ENCODE measurements around the gene EDEM1. TPM values are rescaled to one million over a fixed set of nuclear protein-coding genes. Genes with fewer than 3 reads are reported as not detected.
"Not testable (repeated sequence)": the region's sequence is repeated elsewhere in the genome, so short reads cannot be mapped to it uniquely, and the experiment has no call there.

The EDEM1 gene
- 47.8 TPM for total RNA-seq
- long read RNA-seq, partial matches to known transcripts = 0 of 5 reads
- long read RNA-seq, other reads (novel, unspliced or antisense) = 5 of 5 reads

DNA sequence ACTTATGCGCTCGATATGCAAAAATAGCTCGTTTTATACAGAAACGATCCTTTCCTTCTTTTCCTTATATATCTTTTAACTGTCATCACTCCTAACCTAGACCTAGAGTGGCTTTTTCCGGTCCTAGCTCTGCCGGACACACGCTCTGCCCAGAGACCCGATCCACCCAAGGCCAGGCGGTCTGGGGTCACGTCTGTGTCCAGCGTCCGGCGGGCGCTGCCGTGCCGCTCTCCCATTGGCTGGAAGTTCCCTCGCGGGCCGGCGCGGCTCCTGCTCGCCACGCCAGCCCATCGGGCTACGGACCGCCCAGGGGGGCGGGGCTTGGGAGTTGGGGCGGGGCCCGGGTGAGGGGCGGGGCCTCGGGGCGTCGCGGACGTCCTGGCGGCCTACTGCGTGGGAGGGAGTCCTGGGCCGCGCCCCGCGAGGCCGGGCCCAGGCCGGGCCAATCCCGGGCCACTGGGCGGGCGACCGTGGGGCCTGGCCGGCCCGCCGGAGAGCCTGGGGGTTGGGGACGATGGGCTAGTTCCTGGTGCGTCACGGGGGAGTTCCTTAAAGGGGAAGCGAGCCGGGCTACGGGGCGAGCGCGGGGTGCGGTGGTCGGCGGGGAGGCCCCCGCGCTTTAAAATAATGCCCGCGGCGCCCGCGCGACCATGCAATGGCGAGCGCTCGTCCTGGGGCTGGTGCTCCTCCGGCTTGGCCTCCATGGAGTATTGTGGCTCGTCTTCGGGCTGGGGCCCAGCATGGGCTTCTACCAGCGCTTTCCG is at the start of gene EDEM1:
TSS of gene EDEM1 (plus strand) at position 552 of the 764 bp plus-strand sequence. CDS start at position 651, 99 bp downstream.
- DNase-seq (ENCODE audit: low spot score) = peak; percentile 99

DNA sequence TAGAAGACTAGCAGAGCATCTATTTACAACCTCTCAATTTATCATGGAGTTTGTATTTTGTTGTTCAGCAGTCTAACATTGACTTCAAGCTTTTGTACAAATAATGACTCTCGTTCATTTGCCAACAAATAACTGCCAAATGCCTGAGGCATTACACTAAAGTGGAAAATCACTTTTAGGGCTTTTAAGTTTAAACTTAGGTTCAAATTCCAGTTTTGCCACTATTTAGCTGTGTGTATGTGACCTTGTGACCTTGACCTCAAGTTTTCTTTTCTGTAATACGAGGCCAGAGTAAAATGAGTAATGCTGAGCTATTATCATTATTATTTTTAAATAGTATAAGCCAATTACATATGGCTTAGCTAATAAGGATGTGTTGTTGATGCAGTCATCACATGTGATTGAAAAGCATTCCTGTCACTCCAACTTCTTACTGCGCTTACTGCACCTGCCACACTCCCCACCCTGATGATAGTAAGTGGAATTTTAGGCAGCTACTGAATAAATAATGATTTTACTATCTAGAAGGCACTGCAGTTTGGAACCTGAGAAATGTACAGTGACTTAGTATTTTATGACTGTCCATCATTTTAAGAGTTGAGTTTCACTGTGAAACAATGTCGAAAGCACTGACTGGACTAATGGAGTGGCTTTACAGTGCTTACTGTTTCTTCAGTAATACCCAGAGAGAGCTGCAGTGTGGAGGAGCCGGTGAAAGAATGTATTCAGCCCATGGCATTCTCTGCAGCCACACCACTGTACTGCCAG is 49.1 kb upstream of the EDEM1 start:
- no peak for DNase-seq (ENCODE audit: low spot score)

DNA sequence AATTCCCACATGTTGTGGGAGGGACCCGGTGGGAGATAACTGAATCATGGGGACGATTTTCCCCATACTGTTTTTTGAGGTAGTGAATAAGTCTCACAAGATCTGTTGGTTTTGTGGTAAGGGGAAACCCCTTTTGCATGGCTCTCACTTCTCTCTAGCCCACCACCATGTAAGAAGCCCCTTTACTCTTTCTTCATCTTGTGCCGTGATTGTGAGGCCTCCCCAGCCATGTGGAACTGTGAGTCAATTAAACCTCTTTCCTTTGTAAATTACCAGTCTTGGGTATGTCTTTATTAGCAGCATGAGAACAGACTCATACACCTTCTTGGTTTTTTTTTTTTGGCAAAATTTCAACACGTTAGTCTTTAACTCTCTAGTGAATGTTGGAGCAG is 47.3 kb upstream of the EDEM1 start:
- no peak for DNase-seq (ENCODE audit: low spot score)

GRCh38 chr3:5140839-5141238 is 46.7 kb upstream of the EDEM1 start:
- DNase-seq (ENCODE audit: low spot score) = no peak

- no peak for DNase-seq (ENCODE audit: low spot score)
Observed at GRCh38 chr3:5141760-5142159, 45.7 kb upstream of the EDEM1 start.

DNA sequence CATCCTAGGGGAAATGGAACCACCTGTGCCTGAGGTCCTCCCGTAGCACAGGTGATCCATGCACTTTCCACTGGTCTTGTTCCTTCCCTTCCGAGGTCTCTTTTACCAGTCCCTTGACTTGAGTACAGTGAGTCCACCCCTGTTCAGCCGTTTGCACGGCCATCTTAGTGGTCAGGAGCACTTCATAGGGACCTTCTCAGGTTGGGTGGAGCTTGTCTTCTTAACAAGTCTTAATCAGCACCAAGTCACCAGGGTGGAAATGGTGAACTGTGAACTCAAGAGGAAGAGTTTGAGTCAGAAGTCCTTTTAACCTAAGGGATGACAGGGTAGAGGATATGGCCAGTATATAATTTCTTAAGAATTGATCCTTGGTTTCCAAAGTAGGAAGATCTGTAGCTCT is 44.0 kb upstream of the EDEM1 start:
- no peak for DNase-seq (ENCODE audit: low spot score)

DNA sequence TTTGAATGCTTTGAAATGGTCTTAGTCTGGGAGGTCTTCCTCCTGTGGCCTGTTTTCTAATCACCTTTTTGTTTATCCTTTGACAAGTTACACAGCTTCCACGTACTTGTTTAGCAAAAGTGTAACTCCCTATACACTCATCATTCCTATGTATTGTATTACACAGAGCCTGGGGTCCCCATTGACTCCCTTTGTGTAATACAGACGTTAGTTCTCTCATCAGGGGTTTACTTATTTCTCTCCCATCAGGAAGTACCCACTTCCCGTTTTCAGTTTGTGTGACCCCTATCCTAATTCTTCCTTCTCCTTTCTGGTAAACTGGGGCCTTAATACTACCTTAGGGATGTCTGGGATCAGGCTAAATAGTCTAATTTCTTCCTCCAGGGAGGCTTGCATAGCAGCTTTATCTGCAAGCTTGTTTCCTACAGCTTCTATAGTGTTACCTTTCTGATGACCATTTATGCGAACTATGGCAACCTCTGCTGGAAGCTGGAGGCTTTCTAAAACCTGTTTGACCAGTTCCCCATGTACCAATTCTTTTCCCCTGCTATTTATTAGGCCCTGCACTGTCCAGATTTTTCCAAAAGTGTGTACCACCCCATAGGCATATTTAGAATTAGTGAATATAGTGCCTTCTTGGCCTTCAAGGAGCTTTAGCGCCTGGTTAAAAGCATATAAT is 43.1 kb upstream of the EDEM1 start:
- no peak for DNase-seq (ENCODE audit: low spot score)

GRCh38 chr3:5145120-5145519 is 42.4 kb upstream of the EDEM1 start:
- DNase-seq (ENCODE audit: low spot score) = no peak

GRCh38 chr3:5147152-5147551 is 40.4 kb upstream of the EDEM1 start:
- DNase-seq (ENCODE audit: low spot score) = not testable (repeated sequence)

GRCh38 chr3:5149306-5149880 is 38.1 kb upstream of the EDEM1 start:
- no peak for DNase-seq (ENCODE audit: low spot score)

- no peak for DNase-seq (ENCODE audit: low spot score)
Observed at GRCh38 chr3:5151586-5151985, 35.9 kb upstream of the EDEM1 start.

GRCh38 chr3:5153074-5153473 is 34.4 kb upstream of the EDEM1 start:
- no peak for DNase-seq (ENCODE audit: low spot score)

GRCh38 chr3:5155241-5155640 is 32.3 kb upstream of the EDEM1 start:
- no peak for DNase-seq (ENCODE audit: low spot score)

DNA sequence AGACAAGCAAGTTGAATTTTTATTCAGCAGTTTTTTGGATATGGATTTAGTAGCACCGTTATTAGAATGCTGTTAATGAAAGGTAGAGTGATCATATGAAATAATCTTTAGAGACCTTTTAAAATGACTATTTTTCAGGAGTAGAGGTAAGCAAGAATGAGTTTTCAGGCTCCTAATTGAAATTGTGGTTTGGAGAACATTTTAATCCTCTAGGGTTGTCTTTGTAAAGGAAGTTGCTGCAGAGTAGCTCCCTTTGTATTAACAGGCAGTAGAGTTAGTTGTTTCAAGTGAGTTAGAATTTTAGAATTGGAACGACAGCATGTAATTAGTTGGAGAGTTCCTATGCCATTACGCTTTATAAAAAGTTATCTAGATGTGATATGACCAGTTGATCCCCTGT is 27.2 kb upstream of the EDEM1 start:
- DNase-seq (ENCODE audit: low spot score) = no peak

DNA sequence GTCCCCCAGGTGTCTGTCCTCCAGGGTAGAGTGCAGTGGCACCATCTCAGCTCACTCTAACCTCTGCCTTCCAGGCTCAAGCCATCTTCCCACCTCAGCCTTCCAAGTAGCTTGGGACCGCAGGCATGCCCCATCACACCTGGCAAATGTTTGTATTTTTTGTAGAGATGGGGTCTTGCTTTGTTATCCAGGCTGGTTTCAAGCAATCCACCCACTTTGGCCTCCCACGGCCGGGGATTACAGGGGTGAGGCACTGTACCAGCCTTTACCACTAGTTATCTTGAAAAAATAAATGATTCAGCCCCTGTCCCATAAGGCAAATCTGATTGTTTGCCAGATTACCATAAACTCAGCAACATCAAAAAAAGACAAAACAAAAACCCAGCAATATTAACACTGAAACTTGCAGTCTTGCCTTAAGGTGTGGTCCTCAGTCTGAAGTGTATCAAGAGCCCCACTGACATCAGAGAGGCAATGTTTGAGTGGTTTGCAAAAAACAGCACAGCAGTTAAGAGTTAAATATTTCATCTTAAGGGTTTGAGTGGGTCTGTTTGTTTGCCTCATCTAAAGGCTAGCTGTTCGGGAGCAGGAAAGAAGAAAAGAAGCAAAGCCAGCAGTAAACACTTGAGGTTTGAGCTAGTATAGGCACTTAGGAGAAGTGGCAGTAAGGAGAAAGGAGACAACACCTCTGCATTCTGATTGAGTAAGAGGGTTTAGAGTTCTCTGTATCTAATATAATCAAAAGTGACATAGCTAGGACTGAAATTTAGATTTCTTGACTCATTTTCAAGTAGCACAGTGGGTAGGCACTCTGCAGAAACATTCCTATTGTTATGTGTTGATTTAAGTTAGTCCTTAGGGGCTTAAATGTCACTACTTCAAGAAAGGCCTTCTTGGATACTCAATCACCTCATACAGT is 26.3 kb upstream of the EDEM1 start:
- no peak for DNase-seq (ENCODE audit: low spot score)

- no peak for DNase-seq (ENCODE audit: low spot score)
Observed at GRCh38 chr3:5162102-5162501, 25.4 kb upstream of the EDEM1 start.

- no peak for DNase-seq (ENCODE audit: low spot score)
Observed at GRCh38 chr3:5165698-5166097, 21.8 kb upstream of the EDEM1 start.

DNA sequence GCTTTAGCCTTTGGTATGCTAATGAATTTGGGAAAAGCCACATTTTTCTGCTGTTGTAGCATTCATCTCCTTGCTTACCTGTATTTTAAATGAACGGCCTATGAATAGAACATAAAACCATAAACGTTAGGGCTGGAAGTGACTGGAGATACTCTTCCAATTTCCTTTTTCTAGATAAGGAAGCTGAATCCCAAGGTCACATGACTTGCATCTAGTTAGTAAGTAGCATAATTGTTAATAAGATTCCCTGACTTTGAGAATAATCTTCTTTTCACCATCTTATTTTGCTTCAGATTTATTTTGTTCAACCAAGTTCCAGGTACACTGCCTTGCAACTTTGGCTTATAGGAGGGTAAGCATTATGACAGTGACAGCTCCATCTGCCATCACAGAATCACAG is 20.7 kb upstream of the EDEM1 start:
- no peak for DNase-seq (ENCODE audit: low spot score)

GRCh38 chr3:5168110-5168509 is 19.4 kb upstream of the EDEM1 start:
- DNase-seq (ENCODE audit: low spot score) = no peak

- DNase-seq (ENCODE audit: low spot score) = no peak
Observed at GRCh38 chr3:5169807-5170206, 17.7 kb upstream of the EDEM1 start.

DNA sequence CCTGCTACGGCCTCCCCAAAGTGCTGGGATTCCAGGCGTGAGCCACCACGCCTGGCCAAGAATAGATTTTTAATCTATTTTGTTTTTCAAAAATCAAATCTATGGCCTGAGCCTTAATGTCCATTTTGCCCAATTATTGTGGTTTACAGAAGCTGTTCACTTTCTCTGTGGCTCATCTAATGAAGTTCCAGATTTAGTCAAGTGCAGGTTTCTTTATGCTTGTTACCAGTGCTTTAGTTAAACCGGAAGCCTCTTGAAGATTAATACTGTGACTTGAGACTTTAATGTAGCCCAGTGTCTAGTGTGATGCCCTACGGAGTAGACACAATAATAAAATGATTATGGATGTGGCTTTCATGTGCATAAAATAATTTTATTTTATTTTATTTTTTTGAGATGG is 16.5 kb upstream of the EDEM1 start:
- DNase-seq (ENCODE audit: low spot score) = no peak
